H9 (cell line): Measurements from ENCODE around the gene SLC35A4. TPM values are rescaled to one million over a fixed set of nuclear protein-coding genes. Genes with fewer than 3 reads are reported as not detected.

Experiments used
- DNase-seq: peaks from one replicate; pipeline ENCODE4 v3.0.0-alpha.2; 2017
- H2AFZ ChIP-seq: one replicate; pipeline ENCODE4 v1.6.1; 2013; ENCODE audit warnings: mild to moderate bottlenecking, low read length, control low read depth, moderate library complexity
- H2AK5ac ChIP-seq: 2 replicates; pipeline ENCODE4 v1.6.1; 2013; ENCODE audit warnings: low read length, control low read depth, mixed read lengths; ENCODE audit not compliant: insufficient read length
- H2BK120ac ChIP-seq: one replicate; pipeline ENCODE4 v1.6.1; 2013; ENCODE audit warnings: low read depth, mild to moderate bottlenecking, low read length, control low read depth, inconsistent platforms; ENCODE audit not compliant: poor library complexity, severe bottlenecking
- H2BK12ac ChIP-seq: 2 replicates; pipeline ENCODE4 v1.6.1; 2013; ENCODE audit warnings: low read length, control low read depth, mixed read lengths, low read depth; ENCODE audit not compliant: insufficient read length
- H2BK15ac ChIP-seq: 2 replicates; pipeline ENCODE4 v1.6.1; 2013; ENCODE audit warnings: low read depth, low read length, control low read depth
- H2BK20ac ChIP-seq: one replicate; pipeline ENCODE4 v1.6.1; 2013; ENCODE audit warnings: low read depth, mild to moderate bottlenecking, low read length, control low read depth, inconsistent platforms; ENCODE audit not compliant: poor library complexity, severe bottlenecking
- H2BK5ac ChIP-seq: 2 replicates; pipeline ENCODE4 v1.6.1; 2013; ENCODE audit warnings: low read length, control low read depth, mixed read lengths; ENCODE audit not compliant: insufficient read length
- H3K14ac ChIP-seq: 2 replicates; pipeline ENCODE4 v1.6.1; 2013; ENCODE audit warnings: low read length, control low read depth; ENCODE audit not compliant: insufficient read depth
- H3K18ac ChIP-seq: 2 replicates; pipeline ENCODE4 v1.6.1; 2013; ENCODE audit warnings: low read depth, mild to moderate bottlenecking, mixed read lengths, low read length, control low read depth; ENCODE audit not compliant: insufficient read length
- H3K23ac ChIP-seq: 2 replicates; pipeline ENCODE4 v1.6.1; 2013; ENCODE audit warnings: low read length, control low read depth, mixed read lengths, low read depth; ENCODE audit not compliant: insufficient read length
- H3K23me2 ChIP-seq: 2 replicates; pipeline ENCODE4 v1.6.1; 2013; ENCODE audit warnings: low read depth, mild to moderate bottlenecking, mixed read lengths, low read length, control low read depth; ENCODE audit not compliant: insufficient read length, poor library complexity, severe bottlenecking
- H3K27ac ChIP-seq: 2 replicates; pipeline ENCODE4 v1.5.1; 2013; ENCODE audit warnings: low read length, control low read depth, mixed read lengths, low read depth; ENCODE audit not compliant: insufficient read length
- H3K27me3 ChIP-seq: 2 replicates; pipeline ENCODE4 v1.6.1; 2013; ENCODE audit warnings: low read length, control low read depth, inconsistent platforms; ENCODE audit not compliant: insufficient read depth
- H3K4ac ChIP-seq: 2 replicates; pipeline ENCODE4 v1.6.1; 2013; ENCODE audit warnings: low read depth, mild to moderate bottlenecking, control low read depth, inconsistent platforms, low read length, moderate library complexity
- H3K4me1 ChIP-seq: 2 replicates; pipeline ENCODE4 v1.6.1; 2013; ENCODE audit warnings: low read length, control low read depth, inconsistent platforms; ENCODE audit not compliant: insufficient read depth
- H3K4me2 ChIP-seq: 2 replicates; pipeline ENCODE4 v1.6.1; 2013; ENCODE audit warnings: low read length, control low read depth, mixed read lengths; ENCODE audit not compliant: insufficient read length, insufficient read depth
- H3K56ac ChIP-seq: 2 replicates; pipeline ENCODE4 v1.6.1; 2013; ENCODE audit warnings: low read depth, mild to moderate bottlenecking, mixed read lengths, low read length, control low read depth; ENCODE audit not compliant: insufficient read length
- H3K79me1 ChIP-seq: 2 replicates; pipeline ENCODE4 v1.6.1; 2013; ENCODE audit warnings: low read depth, mild to moderate bottlenecking, moderate library complexity, low read length, control low read depth, inconsistent platforms; ENCODE audit not compliant: insufficient read depth, poor library complexity, severe bottlenecking
- H3K79me2 ChIP-seq: 2 replicates; pipeline ENCODE4 v1.6.1; 2013; ENCODE audit warnings: low read length, control low read depth, inconsistent platforms; ENCODE audit not compliant: insufficient read depth
- H3K9ac ChIP-seq: 2 replicates; pipeline ENCODE4 v1.6.1; 2013; ENCODE audit warnings: low read length, control low read depth, mixed read lengths; ENCODE audit not compliant: insufficient read length; ENCODE audit errors: extremely low read depth
- H3K9me3 ChIP-seq: one replicate; pipeline ENCODE4 v1.6.1; 2013; ENCODE audit warnings: low read depth, low read length, inconsistent platforms; ENCODE audit not compliant: control insufficient read depth
- H3T11ph ChIP-seq: one replicate; pipeline ENCODE4 v1.6.1; 2013; ENCODE audit warnings: mild to moderate bottlenecking, low read length, control low read depth, inconsistent platforms
- H4K20me1 ChIP-seq: one replicate; pipeline ENCODE4 v1.6.1; 2013; ENCODE audit not compliant: control insufficient read depth, insufficient read length, insufficient read depth
- H4K5ac ChIP-seq: 2 replicates; pipeline ENCODE4 v1.6.1; 2013; ENCODE audit warnings: low read depth, mild to moderate bottlenecking, mixed read lengths, low read length, control low read depth; ENCODE audit not compliant: insufficient read length
- H4K8ac ChIP-seq: replicated peaks from 2 replicates; pipeline ENCODE4 v1.6.1; 2013; ENCODE audit warnings: low read length, control low read depth, mixed read lengths, low read depth; ENCODE audit not compliant: insufficient read length
- H4K91ac ChIP-seq: 2 replicates; pipeline ENCODE4 v1.6.1; 2013; ENCODE audit warnings: low read depth, mild to moderate bottlenecking, moderate library complexity, mixed read lengths, low read length, control low read depth; ENCODE audit not compliant: insufficient read length
- H3K27ac Mint-ChIP-seq, 3 experiments: 2 replicates in 2 of 3; 3 replicates in 1 of 3; pipeline ENCODE4 v1.8.0; 2020 to 2021; ENCODE audit warnings: mixed read lengths in 3 of 3, mild to moderate bottlenecking in 1 of 3, moderate library complexity in 1 of 3
- H3K27me3 Mint-ChIP-seq: 2 replicates; pipeline ENCODE4 v1.8.0; 2021; ENCODE audit warnings: low read depth, mild to moderate bottlenecking, moderate library complexity, mixed read lengths
- H3K36me3 Mint-ChIP-seq, 3 experiments: 2 replicates in 2 of 3; 3 replicates in 1 of 3; pipeline ENCODE4 v1.8.0; 2020 to 2021; ENCODE audit warnings: low read depth in 3 of 3, mixed read lengths in 3 of 3; ENCODE audit not compliant: insufficient read depth in 1 of 3
- H3K4me1 Mint-ChIP-seq, 2 experiments: 2 replicates each; pipeline ENCODE4 v1.8.0; 2020; ENCODE audit warnings: mixed read lengths in 2 of 2
- H3K4me3 Mint-ChIP-seq, 2 experiments: 2 replicates in 1 of 2; 3 replicates in 1 of 2; pipeline ENCODE4 v1.8.0; 2020 to 2021; ENCODE audit warnings: mild to moderate bottlenecking in 2 of 2, mixed read lengths in 2 of 2, moderate library complexity in 1 of 2
- H3K9me3 Mint-ChIP-seq, 2 experiments: 2 replicates in 1 of 2; 3 replicates in 1 of 2; pipeline ENCODE4 v1.8.0; 2020; ENCODE audit warnings: mild to moderate bottlenecking in 2 of 2, mixed read lengths in 2 of 2, moderate library complexity in 1 of 2
- whole genome bisulfite sequencing: extraction: QIAGEN DNeasy Blood & Tissue Kit; methylation state at CpG from one replicate; pipeline ENCODE4 v1.1.7; 2013; ENCODE audit warnings: missing lambda C conversion rate, low lambda C conversion rate, mixed read lengths; ENCODE audit not compliant: insufficient read length; ENCODE audit errors: extremely low coverage; 5-methylcytosine and 5-hydroxymethylcytosine counted together
- total RNA-seq: library from RNA; stranded (reverse); gene quantifications from 2 replicates; pipeline ENCODE4 v1.2.1, GENCODE V29; 2021
- TF ChIP-seq, protein P1 (sequence below): fragments of 200-600 bp; sonication (generic); conservative IDR thresholded peaks from 3 replicates; pipeline ENCODE4 v1.8.0; 2021; ENCODE audit warnings: antibody characterized with exemption, mild to moderate bottlenecking

SLC35A4 gene
- total RNA-seq, 1 experiment from 2014 or later: 92.0 TPM

DNA sequence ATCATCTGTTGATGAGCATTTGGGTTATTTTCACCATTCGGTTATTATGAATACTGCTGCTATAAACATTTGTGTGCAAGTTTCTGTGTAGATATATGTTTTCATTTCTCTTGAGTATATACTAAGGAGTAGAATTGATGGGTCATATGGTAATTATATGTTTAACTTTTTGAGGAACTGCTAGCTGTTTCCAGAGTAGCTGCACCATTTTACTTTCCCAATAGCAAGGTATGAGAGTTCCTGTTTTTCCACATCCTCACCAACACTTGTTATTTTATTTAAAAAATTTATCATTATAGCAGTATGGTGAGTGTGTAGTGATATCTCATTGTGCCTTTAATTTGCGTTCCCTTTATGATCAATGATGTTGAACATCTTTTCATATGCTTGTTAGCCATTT is 39.1 kb downstream of the SLC35A4 start:
- no peaks in the 10 kb centered on the region for H3K4me1 Mint-ChIP-seq

More for the DNA sequence above, 39.1 kb downstream of the SLC35A4 start:
- H3K27ac Mint-ChIP-seq: no peak overlapping the region
- no peak for DNase-seq
- H2BK120ac ChIP-seq: no peak overlapping the region
- WGBS: no CpG with 5 or more reads among the region's 2 CpGs
- H2AK5ac ChIP-seq: no peak overlapping the region
- no peak overlapping the region for H2AFZ ChIP-seq
- no peaks in the 10 kb centered on the region for H3K79me2 ChIP-seq
- H3K18ac ChIP-seq: no peak overlapping the region
- H2BK12ac ChIP-seq: no peak overlapping the region
- no peak overlapping the region for H3T11ph ChIP-seq
- no peak overlapping the region for H4K8ac ChIP-seq
- H3K79me1 ChIP-seq: no peaks in the 10 kb centered on the region
- H3K9me3 ChIP-seq: no peaks in the 10 kb centered on the region
- peaks cover 7% of the 10 kb centered on the region for H3K27me3 Mint-ChIP-seq
- H3K56ac ChIP-seq: no peak overlapping the region
- H3K27me3 ChIP-seq: no peaks in the 10 kb centered on the region
- no peak overlapping the region for H3K4ac ChIP-seq
- no peak overlapping the region for H3K27ac ChIP-seq
- no peaks in the 10 kb centered on the region for H3K23me2 ChIP-seq
- peaks cover 15 to 28% of the 10 kb centered on the region in 2 experiments; a peak in 4 of 5 replicates for H3K9me3 Mint-ChIP-seq
- H3K23ac ChIP-seq: no peak overlapping the region
- H3K9ac ChIP-seq: no peak overlapping the region
- H3K4me3 Mint-ChIP-seq: no peak overlapping the region
- H2BK15ac ChIP-seq: no peak overlapping the region
- no peak overlapping the region for H4K5ac ChIP-seq
- no peak overlapping the region for H2BK5ac ChIP-seq
- H2BK20ac ChIP-seq: no peak overlapping the region
- no peak overlapping the region for H3K4me2 ChIP-seq
- H3K36me3 Mint-ChIP-seq: no peaks in the 10 kb centered on the region
- TF ChIP-seq, protein P1, sequence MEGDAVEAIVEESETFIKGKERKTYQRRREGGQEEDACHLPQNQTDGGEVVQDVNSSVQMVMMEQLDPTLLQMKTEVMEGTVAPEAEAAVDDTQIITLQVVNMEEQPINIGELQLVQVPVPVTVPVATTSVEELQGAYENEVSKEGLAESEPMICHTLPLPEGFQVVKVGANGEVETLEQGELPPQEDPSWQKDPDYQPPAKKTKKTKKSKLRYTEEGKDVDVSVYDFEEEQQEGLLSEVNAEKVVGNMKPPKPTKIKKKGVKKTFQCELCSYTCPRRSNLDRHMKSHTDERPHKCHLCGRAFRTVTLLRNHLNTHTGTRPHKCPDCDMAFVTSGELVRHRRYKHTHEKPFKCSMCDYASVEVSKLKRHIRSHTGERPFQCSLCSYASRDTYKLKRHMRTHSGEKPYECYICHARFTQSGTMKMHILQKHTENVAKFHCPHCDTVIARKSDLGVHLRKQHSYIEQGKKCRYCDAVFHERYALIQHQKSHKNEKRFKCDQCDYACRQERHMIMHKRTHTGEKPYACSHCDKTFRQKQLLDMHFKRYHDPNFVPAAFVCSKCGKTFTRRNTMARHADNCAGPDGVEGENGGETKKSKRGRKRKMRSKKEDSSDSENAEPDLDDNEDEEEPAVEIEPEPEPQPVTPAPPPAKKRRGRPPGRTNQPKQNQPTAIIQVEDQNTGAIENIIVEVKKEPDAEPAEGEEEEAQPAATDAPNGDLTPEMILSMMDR: no peak
- no peaks in the 10 kb centered on the region for H4K20me1 ChIP-seq
- H4K91ac ChIP-seq: no peak overlapping the region
- H3K4me1 ChIP-seq: no peaks in the 10 kb centered on the region
- H3K14ac ChIP-seq: no peak overlapping the region
